Liver (tissue), 3 donors: ENCODE measurements around the gene ALKAL2.

Experiments used
- EGR1 ChIP-seq, 2 donors: IDR thresholded peaks; 2 replicates each; pipeline ENCODE4 v1.6.1; 2016 to 2018; ENCODE audit warnings: antibody characterized with exemption in 2 of 2, low read depth in 2 of 2
- HNF4G ChIP-seq: IDR thresholded peaks from 2 replicates; pipeline ENCODE4 v1.6.1; 2016; ENCODE audit warnings: antibody characterized with exemption
- RAD21 ChIP-seq, 2 donors: IDR thresholded peaks; 2 replicates each; pipeline ENCODE4 v1.6.1; 2016; ENCODE audit warnings: antibody characterized with exemption in 2 of 2, mild to moderate bottlenecking in 2 of 2
- SP1 ChIP-seq: IDR thresholded peaks from 2 replicates; pipeline ENCODE4 v1.6.1; 2018; ENCODE audit warnings: antibody characterized with exemption, mild to moderate bottlenecking
- TF ChIP-seq, protein P1 (sequence below): fragments of 150-350 bp; IDR thresholded peaks from 2 replicates; pipeline ENCODE4 v1.5.1; 2017; ENCODE audit warnings: improper control_type of control experiment, low read depth, low read length; ENCODE audit not compliant: missing input control
- TF ChIP-seq, protein P2 (sequence below): IDR thresholded peaks from 2 replicates; pipeline ENCODE4 v1.6.1; 2016; ENCODE audit warnings: antibody characterized with exemption
- TF ChIP-seq, protein P3 (sequence below): IDR thresholded peaks from 2 replicates; pipeline ENCODE4 v1.6.1; 2016; ENCODE audit warnings: antibody characterized with exemption
- TF ChIP-seq, protein P4 (sequence below): IDR thresholded peaks from 2 replicates; pipeline ENCODE4 v1.6.1; 2016; ENCODE audit warnings: antibody characterized with exemption, mild to moderate bottlenecking
- TF ChIP-seq, protein P5 (sequence below): IDR thresholded peaks from 2 replicates; pipeline ENCODE4 v1.6.1; 2016; ENCODE audit warnings: antibody characterized with exemption
- donor health status: healthy.
- donor health status: healthy.

DNA sequence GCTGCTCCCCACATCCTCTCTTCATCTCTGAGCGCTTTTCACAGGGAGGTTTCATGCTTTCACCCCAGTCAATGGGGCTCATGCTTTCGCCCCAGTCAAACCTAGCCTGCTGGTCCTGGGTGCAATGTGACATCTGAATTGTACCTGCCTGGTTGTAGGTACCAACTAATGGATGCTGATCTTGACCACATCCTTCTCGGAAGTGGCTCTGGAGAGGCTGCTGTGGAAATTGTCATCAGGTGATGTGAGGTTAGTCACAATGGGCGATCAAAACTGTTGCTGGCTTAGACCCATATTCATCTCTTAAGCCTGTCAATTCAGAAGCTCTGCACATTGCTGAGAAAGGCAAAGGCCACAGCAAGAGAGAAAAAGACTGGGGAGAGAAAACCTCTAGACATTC, 32.7 kb upstream of the ALKAL2 start:
- TF ChIP-seq, protein P1, sequence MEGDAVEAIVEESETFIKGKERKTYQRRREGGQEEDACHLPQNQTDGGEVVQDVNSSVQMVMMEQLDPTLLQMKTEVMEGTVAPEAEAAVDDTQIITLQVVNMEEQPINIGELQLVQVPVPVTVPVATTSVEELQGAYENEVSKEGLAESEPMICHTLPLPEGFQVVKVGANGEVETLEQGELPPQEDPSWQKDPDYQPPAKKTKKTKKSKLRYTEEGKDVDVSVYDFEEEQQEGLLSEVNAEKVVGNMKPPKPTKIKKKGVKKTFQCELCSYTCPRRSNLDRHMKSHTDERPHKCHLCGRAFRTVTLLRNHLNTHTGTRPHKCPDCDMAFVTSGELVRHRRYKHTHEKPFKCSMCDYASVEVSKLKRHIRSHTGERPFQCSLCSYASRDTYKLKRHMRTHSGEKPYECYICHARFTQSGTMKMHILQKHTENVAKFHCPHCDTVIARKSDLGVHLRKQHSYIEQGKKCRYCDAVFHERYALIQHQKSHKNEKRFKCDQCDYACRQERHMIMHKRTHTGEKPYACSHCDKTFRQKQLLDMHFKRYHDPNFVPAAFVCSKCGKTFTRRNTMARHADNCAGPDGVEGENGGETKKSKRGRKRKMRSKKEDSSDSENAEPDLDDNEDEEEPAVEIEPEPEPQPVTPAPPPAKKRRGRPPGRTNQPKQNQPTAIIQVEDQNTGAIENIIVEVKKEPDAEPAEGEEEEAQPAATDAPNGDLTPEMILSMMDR: no peak
- TF ChIP-seq, protein P2, sequence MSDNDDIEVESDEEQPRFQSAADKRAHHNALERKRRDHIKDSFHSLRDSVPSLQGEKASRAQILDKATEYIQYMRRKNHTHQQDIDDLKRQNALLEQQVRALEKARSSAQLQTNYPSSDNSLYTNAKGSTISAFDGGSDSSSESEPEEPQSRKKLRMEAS: no peak
- TF ChIP-seq RAD21 (IDR thresholded peaks at IDR 0.05): no peak
- TF ChIP-seq, protein P3, sequence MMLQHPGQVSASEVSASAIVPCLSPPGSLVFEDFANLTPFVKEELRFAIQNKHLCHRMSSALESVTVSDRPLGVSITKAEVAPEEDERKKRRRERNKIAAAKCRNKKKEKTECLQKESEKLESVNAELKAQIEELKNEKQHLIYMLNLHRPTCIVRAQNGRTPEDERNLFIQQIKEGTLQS: no peak
- TF ChIP-seq, protein P4, sequence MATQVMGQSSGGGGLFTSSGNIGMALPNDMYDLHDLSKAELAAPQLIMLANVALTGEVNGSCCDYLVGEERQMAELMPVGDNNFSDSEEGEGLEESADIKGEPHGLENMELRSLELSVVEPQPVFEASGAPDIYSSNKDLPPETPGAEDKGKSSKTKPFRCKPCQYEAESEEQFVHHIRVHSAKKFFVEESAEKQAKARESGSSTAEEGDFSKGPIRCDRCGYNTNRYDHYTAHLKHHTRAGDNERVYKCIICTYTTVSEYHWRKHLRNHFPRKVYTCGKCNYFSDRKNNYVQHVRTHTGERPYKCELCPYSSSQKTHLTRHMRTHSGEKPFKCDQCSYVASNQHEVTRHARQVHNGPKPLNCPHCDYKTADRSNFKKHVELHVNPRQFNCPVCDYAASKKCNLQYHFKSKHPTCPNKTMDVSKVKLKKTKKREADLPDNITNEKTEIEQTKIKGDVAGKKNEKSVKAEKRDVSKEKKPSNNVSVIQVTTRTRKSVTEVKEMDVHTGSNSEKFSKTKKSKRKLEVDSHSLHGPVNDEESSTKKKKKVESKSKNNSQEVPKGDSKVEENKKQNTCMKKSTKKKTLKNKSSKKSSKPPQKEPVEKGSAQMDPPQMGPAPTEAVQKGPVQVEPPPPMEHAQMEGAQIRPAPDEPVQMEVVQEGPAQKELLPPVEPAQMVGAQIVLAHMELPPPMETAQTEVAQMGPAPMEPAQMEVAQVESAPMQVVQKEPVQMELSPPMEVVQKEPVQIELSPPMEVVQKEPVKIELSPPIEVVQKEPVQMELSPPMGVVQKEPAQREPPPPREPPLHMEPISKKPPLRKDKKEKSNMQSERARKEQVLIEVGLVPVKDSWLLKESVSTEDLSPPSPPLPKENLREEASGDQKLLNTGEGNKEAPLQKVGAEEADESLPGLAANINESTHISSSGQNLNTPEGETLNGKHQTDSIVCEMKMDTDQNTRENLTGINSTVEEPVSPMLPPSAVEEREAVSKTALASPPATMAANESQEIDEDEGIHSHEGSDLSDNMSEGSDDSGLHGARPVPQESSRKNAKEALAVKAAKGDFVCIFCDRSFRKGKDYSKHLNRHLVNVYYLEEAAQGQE: no peak
- TF ChIP-seq HNF4G: no peak
- no peak for TF ChIP-seq EGR1 (IDR thresholded peaks at IDR 0.05; ENCODE audit: low read depth in 2 of 2)
- TF ChIP-seq, protein P5, sequence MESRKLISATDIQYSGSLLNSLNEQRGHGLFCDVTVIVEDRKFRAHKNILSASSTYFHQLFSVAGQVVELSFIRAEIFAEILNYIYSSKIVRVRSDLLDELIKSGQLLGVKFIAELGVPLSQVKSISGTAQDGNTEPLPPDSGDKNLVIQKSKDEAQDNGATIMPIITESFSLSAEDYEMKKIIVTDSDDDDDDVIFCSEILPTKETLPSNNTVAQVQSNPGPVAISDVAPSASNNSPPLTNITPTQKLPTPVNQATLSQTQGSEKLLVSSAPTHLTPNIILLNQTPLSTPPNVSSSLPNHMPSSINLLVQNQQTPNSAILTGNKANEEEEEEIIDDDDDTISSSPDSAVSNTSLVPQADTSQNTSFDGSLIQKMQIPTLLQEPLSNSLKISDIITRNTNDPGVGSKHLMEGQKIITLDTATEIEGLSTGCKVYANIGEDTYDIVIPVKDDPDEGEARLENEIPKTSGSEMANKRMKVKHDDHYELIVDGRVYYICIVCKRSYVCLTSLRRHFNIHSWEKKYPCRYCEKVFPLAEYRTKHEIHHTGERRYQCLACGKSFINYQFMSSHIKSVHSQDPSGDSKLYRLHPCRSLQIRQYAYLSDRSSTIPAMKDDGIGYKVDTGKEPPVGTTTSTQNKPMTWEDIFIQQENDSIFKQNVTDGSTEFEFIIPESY: no peak
- no peak for TF ChIP-seq SP1
